Measurements from ENCODE around the gene SLCO2B1.
"Not testable (repeated sequence)": the region's sequence is repeated elsewhere in the genome, so short reads cannot be mapped to it uniquely, and the experiment has no call there.

SLCO2B1 gene

GRCh38 chr11:75150879-75151278, at the start of gene SLCO2B1:
Gene SLCO2B1 (plus strand): TSS chr11:75151107. CDS start chr11:75151382, 275 bp downstream.
- Mint-ChIP-seq H3K36me3 (ENCODE audit: insufficient read depth) (peaks cover 2% of the 10 kb centered on the region), H3K4me3 (no peak within 1 kb of the TSS), H3K4me1 (no peaks in the 10 kb centered on the region), H3K9me3 (no peaks in the 10 kb centered on the region), H3K27me3 (no peaks in the 10 kb centered on the region), H3K27ac (ENCODE audit: low read depth) (no peak within 1 kb of the TSS)
- no peak for DNase-seq (ENCODE audit: low spot score in 2 of 2)
- ATAC-seq (replicated peaks; ENCODE audit: extremely low read depth, poor library complexity, severe bottlenecking) = no peak

- H3K27me3 Mint-ChIP-seq = peaks cover 70% of the 10 kb centered on the region
- H3K36me3 Mint-ChIP-seq (ENCODE audit: insufficient read depth) = no peaks in the 10 kb centered on the region
- H3K4me3 Mint-ChIP-seq = no peak overlapping the region
- H3K4me1 Mint-ChIP-seq = no peaks in the 10 kb centered on the region
- no peaks in the 10 kb centered on the region for H3K9me3 Mint-ChIP-seq
- H3K27ac Mint-ChIP-seq (ENCODE audit: low read depth) = no peak overlapping the region
- DNase-seq (ENCODE audit: low spot score in 2 of 2) (no peak), ATAC-seq (replicated peaks; ENCODE audit: extremely low read depth, poor library complexity, severe bottlenecking) (no peak)
Measured at GRCh38 chr11:75101424-75102128, 49.3 kb upstream of the SLCO2B1 start.

GRCh38 chr11:75103380-75104026, 47.4 kb upstream of the SLCO2B1 start:
- H3K27ac Mint-ChIP-seq (ENCODE audit: low read depth) = no peak overlapping the region
- DNase-seq (ENCODE audit: low spot score in 2 of 2) (no peak), ATAC-seq (replicated peaks; ENCODE audit: extremely low read depth, poor library complexity, severe bottlenecking) (no peak)
- H3K27me3 Mint-ChIP-seq = peaks cover 60% of the 10 kb centered on the region
- no peak overlapping the region for H3K4me3 Mint-ChIP-seq
- H3K36me3 Mint-ChIP-seq (ENCODE audit: insufficient read depth) = no peaks in the 10 kb centered on the region
- no peaks in the 10 kb centered on the region for H3K9me3 Mint-ChIP-seq
- H3K4me1 Mint-ChIP-seq = no peaks in the 10 kb centered on the region

GRCh38 chr11:75105462-75105925, 45.4 kb upstream of the SLCO2B1 start:
- no peaks in the 10 kb centered on the region for H3K4me1 Mint-ChIP-seq
- no peaks in the 10 kb centered on the region for H3K36me3 Mint-ChIP-seq (ENCODE audit: insufficient read depth)
- H3K27ac Mint-ChIP-seq (ENCODE audit: low read depth) = no peak overlapping the region
- ATAC-seq (replicated peaks; ENCODE audit: extremely low read depth, poor library complexity, severe bottlenecking) = no peak
- peaks cover 58% of the 10 kb centered on the region for H3K27me3 Mint-ChIP-seq
- H3K9me3 Mint-ChIP-seq = no peaks in the 10 kb centered on the region
- no peak overlapping the region for H3K4me3 Mint-ChIP-seq
- no peak for DNase-seq (ENCODE audit: low spot score in 2 of 2)

GRCh38 chr11:75105967-75106681, 44.8 kb upstream of the SLCO2B1 start:
- not testable (repeated sequence) for H3K9me3 Mint-ChIP-seq; H3K4me1 Mint-ChIP-seq; H3K27ac Mint-ChIP-seq (ENCODE audit: low read depth); H3K4me3 Mint-ChIP-seq; ATAC-seq (replicated peaks; ENCODE audit: extremely low read depth, poor library complexity, severe bottlenecking); DNase-seq (ENCODE audit: low spot score in 2 of 2); H3K36me3 Mint-ChIP-seq (ENCODE audit: insufficient read depth)
- H3K27me3 Mint-ChIP-seq = peaks cover 58% of the 10 kb centered on the region

GRCh38 chr11:75107187-75107586, 43.7 kb upstream of the SLCO2B1 start:
- ATAC-seq (replicated peaks; ENCODE audit: extremely low read depth, poor library complexity, severe bottlenecking) (no peak), DNase-seq (ENCODE audit: low spot score in 2 of 2) (no peak)
- Mint-ChIP-seq H3K27me3 (peaks cover 55% of the 10 kb centered on the region), H3K36me3 (ENCODE audit: insufficient read depth) (no peaks in the 10 kb centered on the region), H3K4me3 (no peak overlapping the region), H3K9me3 (no peaks in the 10 kb centered on the region), H3K4me1 (no peaks in the 10 kb centered on the region), H3K27ac (ENCODE audit: low read depth) (no peak overlapping the region)

- Mint-ChIP-seq H3K27me3 (peaks cover 74% of the 10 kb centered on the region), H3K27ac (ENCODE audit: low read depth) (no peak overlapping the region), H3K36me3 (ENCODE audit: insufficient read depth) (no peaks in the 10 kb centered on the region)
Measured at GRCh38 chr11:75112200-75112599, 38.7 kb upstream of the SLCO2B1 start.

GRCh38 chr11:75113030-75113429, 37.9 kb upstream of the SLCO2B1 start:
- H3K4me1 Mint-ChIP-seq = no peaks in the 10 kb centered on the region
- peaks cover 82% of the 10 kb centered on the region for H3K27me3 Mint-ChIP-seq
- no peaks in the 10 kb centered on the region for H3K36me3 Mint-ChIP-seq (ENCODE audit: insufficient read depth)
- no peak overlapping the region for H3K4me3 Mint-ChIP-seq
- DNase-seq (ENCODE audit: low spot score in 2 of 2) (no peak), ATAC-seq (replicated peaks; ENCODE audit: extremely low read depth, poor library complexity, severe bottlenecking) (no peak)
- H3K9me3 Mint-ChIP-seq = peaks cover 12% of the 10 kb centered on the region
- no peak overlapping the region for H3K27ac Mint-ChIP-seq (ENCODE audit: low read depth)

More at GRCh38 chr11:75112200-75112599, 38.7 kb upstream of the SLCO2B1 start:
- no peak overlapping the region for H3K4me3 Mint-ChIP-seq
- no peak for DNase-seq (ENCODE audit: low spot score in 2 of 2)
- H3K4me1 Mint-ChIP-seq = no peaks in the 10 kb centered on the region
- H3K9me3 Mint-ChIP-seq = peaks cover 12% of the 10 kb centered on the region
- ATAC-seq (replicated peaks; ENCODE audit: extremely low read depth, poor library complexity, severe bottlenecking) = no peak

- peaks cover 97% of the 10 kb centered on the region for H3K27me3 Mint-ChIP-seq
- H3K36me3 Mint-ChIP-seq (ENCODE audit: insufficient read depth) = no peaks in the 10 kb centered on the region
- H3K4me1 Mint-ChIP-seq = no peaks in the 10 kb centered on the region
- no peak overlapping the region for H3K27ac Mint-ChIP-seq (ENCODE audit: low read depth)
- H3K4me3 Mint-ChIP-seq = no peak overlapping the region
- ATAC-seq (replicated peaks; ENCODE audit: extremely low read depth, poor library complexity, severe bottlenecking) = no peak
- no peak for DNase-seq (ENCODE audit: low spot score in 2 of 2)
- peaks cover 12% of the 10 kb centered on the region for H3K9me3 Mint-ChIP-seq
Measured at GRCh38 chr11:75114465-75114864, 36.4 kb upstream of the SLCO2B1 start.

- H3K9me3 Mint-ChIP-seq = peaks cover 11% of the 10 kb centered on the region
- H3K36me3 Mint-ChIP-seq (ENCODE audit: insufficient read depth) = no peaks in the 10 kb centered on the region
- H3K27ac Mint-ChIP-seq (ENCODE audit: low read depth) = no peak overlapping the region
- H3K4me1 Mint-ChIP-seq = no peaks in the 10 kb centered on the region
- H3K27me3 Mint-ChIP-seq = peaks cover 83% of the 10 kb centered on the region
- no peak overlapping the region for H3K4me3 Mint-ChIP-seq
- DNase-seq (ENCODE audit: low spot score in 2 of 2) (no peak), ATAC-seq (replicated peaks; ENCODE audit: extremely low read depth, poor library complexity, severe bottlenecking) (no peak)
Measured at GRCh38 chr11:75118577-75118976, 32.3 kb upstream of the SLCO2B1 start.

GRCh38 chr11:75126564-75126963, 24.3 kb upstream of the SLCO2B1 start:
- ATAC-seq (replicated peaks; ENCODE audit: extremely low read depth, poor library complexity, severe bottlenecking) = no peak
- no peaks in the 10 kb centered on the region for H3K36me3 Mint-ChIP-seq (ENCODE audit: insufficient read depth)

GRCh38 chr11:75132080-75132479, 18.8 kb upstream of the SLCO2B1 start:
- no peak overlapping the region for H3K4me3 Mint-ChIP-seq
- peaks cover 49% of the 10 kb centered on the region for H3K27me3 Mint-ChIP-seq
- H3K36me3 Mint-ChIP-seq (ENCODE audit: insufficient read depth) = no peaks in the 10 kb centered on the region
- no peaks in the 10 kb centered on the region for H3K9me3 Mint-ChIP-seq
- peak overlapping the region; percentile 16 for H3K27ac Mint-ChIP-seq (ENCODE audit: low read depth)
- no peak for ATAC-seq (replicated peaks; ENCODE audit: extremely low read depth, poor library complexity, severe bottlenecking)
- DNase-seq (ENCODE audit: low spot score in 2 of 2) = no peak
- no peaks in the 10 kb centered on the region for H3K4me1 Mint-ChIP-seq

More at GRCh38 chr11:75126564-75126963, 24.3 kb upstream of the SLCO2B1 start:
- no peak for DNase-seq (ENCODE audit: low spot score in 2 of 2)
- Mint-ChIP-seq H3K4me1 (no peaks in the 10 kb centered on the region), H3K27me3 (peaks cover 46% of the 10 kb centered on the region), H3K27ac (ENCODE audit: low read depth) (no peak overlapping the region), H3K9me3 (no peaks in the 10 kb centered on the region), H3K4me3 (no peak overlapping the region)

Measured in central memory CD8-positive, alpha-beta T cell (primary cell).